Astrocyte (in vitro differentiated cells and primary cell): Measurements from ENCODE around the gene PDE6D.

ENCODE experiments used
- EZH2 ChIP-seq: IDR thresholded peaks from 2 replicates; pipeline ENCODE4 v1.6.1; 2012; ENCODE audit warnings: mild to moderate bottlenecking, low read length, inconsistent platforms; ENCODE audit not compliant: insufficient read depth
- TF ChIP-seq, protein P1 (sequence below): IDR thresholded peaks from 2 replicates; pipeline ENCODE4 v1.5.1; 2011; ENCODE audit warnings: low read depth, mild to moderate bottlenecking, inconsistent platforms, low read length, moderate library complexity; ENCODE audit not compliant: insufficient read depth

DNA sequence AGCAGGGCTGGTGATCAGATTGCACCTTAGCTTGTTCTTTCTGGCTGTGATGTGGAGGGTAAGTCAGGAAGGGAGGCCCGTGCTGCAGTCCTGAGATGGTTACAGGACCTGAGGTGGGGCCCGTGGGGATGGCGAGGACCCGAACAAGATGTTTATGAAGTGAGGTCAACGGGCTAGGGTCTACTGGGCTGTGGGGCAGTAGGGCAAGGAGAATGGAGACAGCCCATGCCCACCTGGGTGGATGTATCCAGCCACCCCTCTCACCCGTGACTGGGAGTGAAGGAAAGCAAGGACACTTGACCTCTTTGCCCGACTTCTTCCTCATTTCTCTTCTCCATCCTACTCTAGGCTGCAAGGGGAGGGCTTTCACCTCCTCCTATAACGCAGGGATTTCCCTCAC, 54.8 kb downstream of the PDE6D start:
- TF ChIP-seq, protein P1, sequence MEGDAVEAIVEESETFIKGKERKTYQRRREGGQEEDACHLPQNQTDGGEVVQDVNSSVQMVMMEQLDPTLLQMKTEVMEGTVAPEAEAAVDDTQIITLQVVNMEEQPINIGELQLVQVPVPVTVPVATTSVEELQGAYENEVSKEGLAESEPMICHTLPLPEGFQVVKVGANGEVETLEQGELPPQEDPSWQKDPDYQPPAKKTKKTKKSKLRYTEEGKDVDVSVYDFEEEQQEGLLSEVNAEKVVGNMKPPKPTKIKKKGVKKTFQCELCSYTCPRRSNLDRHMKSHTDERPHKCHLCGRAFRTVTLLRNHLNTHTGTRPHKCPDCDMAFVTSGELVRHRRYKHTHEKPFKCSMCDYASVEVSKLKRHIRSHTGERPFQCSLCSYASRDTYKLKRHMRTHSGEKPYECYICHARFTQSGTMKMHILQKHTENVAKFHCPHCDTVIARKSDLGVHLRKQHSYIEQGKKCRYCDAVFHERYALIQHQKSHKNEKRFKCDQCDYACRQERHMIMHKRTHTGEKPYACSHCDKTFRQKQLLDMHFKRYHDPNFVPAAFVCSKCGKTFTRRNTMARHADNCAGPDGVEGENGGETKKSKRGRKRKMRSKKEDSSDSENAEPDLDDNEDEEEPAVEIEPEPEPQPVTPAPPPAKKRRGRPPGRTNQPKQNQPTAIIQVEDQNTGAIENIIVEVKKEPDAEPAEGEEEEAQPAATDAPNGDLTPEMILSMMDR, result no peak
- TF ChIP-seq EZH2, result no peak
